Neural cell (in vitro differentiated cells): Measurements from ENCODE around the gene ARID1B. TPM values are rescaled to one million over a fixed set of nuclear protein-coding genes. Genes with fewer than 3 reads are reported as not detected.

Experiments
- H2AFZ ChIP-seq: fragments of 200-600, 300-800 bp; sonication (generic), shearing (Covaris generic); 2 replicates; pipeline ENCODE4 v1.6.0; 2014; ENCODE audit warnings: low read depth, mild to moderate bottlenecking, antibody characterized with exemption, low read length, moderate library complexity
- H3F3A ChIP-seq: fragments of 200-600 bp; shearing (Covaris generic); 2 replicates; pipeline ENCODE4 v1.6.1; 2016; ENCODE audit warnings: mild to moderate bottlenecking, moderate library complexity, mixed read lengths, antibody characterized with exemption, low read length; ENCODE audit not compliant: insufficient read depth, poor library complexity, severe bottlenecking
- H3K27ac ChIP-seq: fragments of 200-600, 300-800 bp; sonication (generic), shearing (Covaris generic); 2 replicates; pipeline ENCODE4 v1.5.1; 2014; ENCODE audit warnings: mild to moderate bottlenecking, low read length, moderate library complexity
- H3K27me3 ChIP-seq: fragments of 300-800, 200-600 bp; sonication (generic), shearing (Covaris generic); 2 replicates; pipeline ENCODE4 v1.6.0; 2014; ENCODE audit warnings: mild to moderate bottlenecking, low read depth, low read length, moderate library complexity; ENCODE audit not compliant: insufficient read depth
- H3K36me3 ChIP-seq: fragments of 300-800, 200-600 bp; sonication (generic), shearing (Covaris generic); 2 replicates; pipeline ENCODE4 v1.5.1; 2014; ENCODE audit warnings: mild to moderate bottlenecking, antibody characterized with exemption, low read length, moderate library complexity; ENCODE audit not compliant: insufficient read depth
- H3K4me2 ChIP-seq: fragments of 300-800, 200-600 bp; sonication (generic), shearing (Covaris generic); 2 replicates; pipeline ENCODE4 v1.6.0; 2014; ENCODE audit warnings: mild to moderate bottlenecking, low read length
- H3K4me3 ChIP-seq: fragments of 300-800, 200-600 bp; sonication (generic), shearing (Covaris generic); 2 replicates; pipeline ENCODE4 v1.5.1; 2014; ENCODE audit warnings: mild to moderate bottlenecking, low read length, moderate library complexity
- H3K79me2 ChIP-seq: fragments of 200-600 bp; shearing (Covaris generic); replicated peaks from 2 replicates; pipeline ENCODE4 v1.6.0; 2014; ENCODE audit warnings: mild to moderate bottlenecking, low read length, moderate library complexity; ENCODE audit not compliant: insufficient read depth
- H3K9ac ChIP-seq: fragments of 300-800, 200-600 bp; sonication (generic), shearing (Covaris generic); 2 replicates; pipeline ENCODE4 v1.6.1; 2016; ENCODE audit warnings: mild to moderate bottlenecking, low read length, mixed read lengths
- H3K9me2 ChIP-seq: fragments of 200-600 bp; shearing (Covaris generic); 2 replicates; pipeline ENCODE4 v1.6.1; 2016; ENCODE audit warnings: mild to moderate bottlenecking, low read length, mixed read lengths; ENCODE audit not compliant: insufficient read depth
- H3K9me3 ChIP-seq: fragments of 200-600, 300-800 bp; sonication (generic), shearing (Covaris generic); 2 replicates; pipeline ENCODE4 v1.6.1; 2016; ENCODE audit warnings: mild to moderate bottlenecking, mixed run types, low read length, moderate library complexity, mixed read lengths
- H4K20me1 ChIP-seq: fragments of 200-600 bp; shearing (Covaris generic); 2 replicates; pipeline ENCODE4 v1.6.1; 2016; ENCODE audit warnings: mild to moderate bottlenecking, mixed run types; ENCODE audit not compliant: insufficient read depth
- EP300 ChIP-seq: fragments of 450-650 bp; conservative IDR thresholded peaks from 2 replicates; pipeline ENCODE4 v1.6.1; 2014; ENCODE audit warnings: antibody characterized with exemption, mild to moderate bottlenecking, moderate library complexity; ENCODE audit not compliant: poor library complexity, severe bottlenecking
- EZH2 ChIP-seq: fragments of 200-600, 300-800 bp; shearing (Covaris generic), sonication (generic); IDR thresholded peaks from 2 replicates; pipeline ENCODE4 v1.6.1; 2014; ENCODE audit warnings: antibody characterized with exemption, low read length, borderline replicate concordance, mild to moderate bottlenecking; ENCODE audit not compliant: insufficient read depth, poor library complexity, severe bottlenecking
- POLR2AphosphoS5 ChIP-seq: IDR thresholded peaks from 2 replicates; pipeline ENCODE4 v1.6.1; 2012
- RAD21 ChIP-seq: fragments of 450-650 bp; conservative IDR thresholded peaks from 2 replicates; pipeline ENCODE4 v1.6.1; 2014; ENCODE audit warnings: antibody characterized with exemption, mild to moderate bottlenecking, moderate library complexity
- SMC3 ChIP-seq: fragments of 450-650 bp; conservative IDR thresholded peaks from 2 replicates; pipeline ENCODE4 v1.6.1; 2014; ENCODE audit warnings: antibody characterized with exemption, mild to moderate bottlenecking, moderate library complexity; ENCODE audit not compliant: poor library complexity
- TAF1 ChIP-seq: IDR thresholded peaks from 2 replicates; pipeline ENCODE4 v1.6.1; 2012; ENCODE audit warnings: low read depth
- polyA plus RNA-seq: library from polyadenylated mRNA; depleted of rRNA; stranded (reverse); fragments of >200 nt; gene quantifications from 2 replicates; pipeline ENCODE4 v1.2.3, GENCODE V29; 2014
- TF ChIP-seq, protein P1 (sequence below): fragments of 450-650 bp; IDR thresholded peaks from 2 replicates; pipeline ENCODE4 v1.5.1; 2014; ENCODE audit warnings: antibody characterized with exemption, mild to moderate bottlenecking, moderate library complexity; ENCODE audit not compliant: poor library complexity, severe bottlenecking
- TF ChIP-seq, protein P2 (sequence below): IDR thresholded peaks from 2 replicates; pipeline ENCODE4 v1.6.1; 2012; ENCODE audit warnings: borderline replicate concordance

Gene ARID1B
- polyA plus RNA-seq, 1 donor from 2014 or later = 35.0 TPM

GRCh38 chr6:156980515-156980914, 203.3 kb downstream of the ARID1B start:
- H3K36me3 ChIP-seq = no peaks in the 10 kb centered on the region
- no peak overlapping the region for H3K9ac ChIP-seq
- H2AFZ ChIP-seq = no peak overlapping the region
- no peaks in the 10 kb centered on the region for H3F3A ChIP-seq
- no peak overlapping the region for H3K27ac ChIP-seq
- H3K27me3 ChIP-seq = no peaks in the 10 kb centered on the region
- no peaks in the 10 kb centered on the region for H3K9me2 ChIP-seq
- no peaks in the 10 kb centered on the region for H3K9me3 ChIP-seq
- TF ChIP-seq RAD21 = no peak
- TF ChIP-seq, protein P1, sequence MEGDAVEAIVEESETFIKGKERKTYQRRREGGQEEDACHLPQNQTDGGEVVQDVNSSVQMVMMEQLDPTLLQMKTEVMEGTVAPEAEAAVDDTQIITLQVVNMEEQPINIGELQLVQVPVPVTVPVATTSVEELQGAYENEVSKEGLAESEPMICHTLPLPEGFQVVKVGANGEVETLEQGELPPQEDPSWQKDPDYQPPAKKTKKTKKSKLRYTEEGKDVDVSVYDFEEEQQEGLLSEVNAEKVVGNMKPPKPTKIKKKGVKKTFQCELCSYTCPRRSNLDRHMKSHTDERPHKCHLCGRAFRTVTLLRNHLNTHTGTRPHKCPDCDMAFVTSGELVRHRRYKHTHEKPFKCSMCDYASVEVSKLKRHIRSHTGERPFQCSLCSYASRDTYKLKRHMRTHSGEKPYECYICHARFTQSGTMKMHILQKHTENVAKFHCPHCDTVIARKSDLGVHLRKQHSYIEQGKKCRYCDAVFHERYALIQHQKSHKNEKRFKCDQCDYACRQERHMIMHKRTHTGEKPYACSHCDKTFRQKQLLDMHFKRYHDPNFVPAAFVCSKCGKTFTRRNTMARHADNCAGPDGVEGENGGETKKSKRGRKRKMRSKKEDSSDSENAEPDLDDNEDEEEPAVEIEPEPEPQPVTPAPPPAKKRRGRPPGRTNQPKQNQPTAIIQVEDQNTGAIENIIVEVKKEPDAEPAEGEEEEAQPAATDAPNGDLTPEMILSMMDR = no peak
- TF ChIP-seq POLR2AphosphoS5 = no peak
- TF ChIP-seq EZH2 = no peak
- TF ChIP-seq SMC3 = no peak
- TF ChIP-seq, protein P2, sequence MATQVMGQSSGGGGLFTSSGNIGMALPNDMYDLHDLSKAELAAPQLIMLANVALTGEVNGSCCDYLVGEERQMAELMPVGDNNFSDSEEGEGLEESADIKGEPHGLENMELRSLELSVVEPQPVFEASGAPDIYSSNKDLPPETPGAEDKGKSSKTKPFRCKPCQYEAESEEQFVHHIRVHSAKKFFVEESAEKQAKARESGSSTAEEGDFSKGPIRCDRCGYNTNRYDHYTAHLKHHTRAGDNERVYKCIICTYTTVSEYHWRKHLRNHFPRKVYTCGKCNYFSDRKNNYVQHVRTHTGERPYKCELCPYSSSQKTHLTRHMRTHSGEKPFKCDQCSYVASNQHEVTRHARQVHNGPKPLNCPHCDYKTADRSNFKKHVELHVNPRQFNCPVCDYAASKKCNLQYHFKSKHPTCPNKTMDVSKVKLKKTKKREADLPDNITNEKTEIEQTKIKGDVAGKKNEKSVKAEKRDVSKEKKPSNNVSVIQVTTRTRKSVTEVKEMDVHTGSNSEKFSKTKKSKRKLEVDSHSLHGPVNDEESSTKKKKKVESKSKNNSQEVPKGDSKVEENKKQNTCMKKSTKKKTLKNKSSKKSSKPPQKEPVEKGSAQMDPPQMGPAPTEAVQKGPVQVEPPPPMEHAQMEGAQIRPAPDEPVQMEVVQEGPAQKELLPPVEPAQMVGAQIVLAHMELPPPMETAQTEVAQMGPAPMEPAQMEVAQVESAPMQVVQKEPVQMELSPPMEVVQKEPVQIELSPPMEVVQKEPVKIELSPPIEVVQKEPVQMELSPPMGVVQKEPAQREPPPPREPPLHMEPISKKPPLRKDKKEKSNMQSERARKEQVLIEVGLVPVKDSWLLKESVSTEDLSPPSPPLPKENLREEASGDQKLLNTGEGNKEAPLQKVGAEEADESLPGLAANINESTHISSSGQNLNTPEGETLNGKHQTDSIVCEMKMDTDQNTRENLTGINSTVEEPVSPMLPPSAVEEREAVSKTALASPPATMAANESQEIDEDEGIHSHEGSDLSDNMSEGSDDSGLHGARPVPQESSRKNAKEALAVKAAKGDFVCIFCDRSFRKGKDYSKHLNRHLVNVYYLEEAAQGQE = no peak
- TF ChIP-seq TAF1 = no peak
- TF ChIP-seq EP300 = no peak
- H3K4me2 ChIP-seq = no peak overlapping the region
- H4K20me1 ChIP-seq = no peaks in the 10 kb centered on the region
- H3K79me2 ChIP-seq = peaks cover 59% of the 10 kb centered on the region
- no peak overlapping the region for H3K4me3 ChIP-seq

- H3K9ac ChIP-seq = no peak overlapping the region
- H3K9me3 ChIP-seq = no peaks in the 10 kb centered on the region
- H4K20me1 ChIP-seq = peaks cover 4% of the 10 kb centered on the region
- H3K4me2 ChIP-seq = no peak overlapping the region
- H3K27ac ChIP-seq = no peak overlapping the region
- H3K27me3 ChIP-seq = no peaks in the 10 kb centered on the region
- TF ChIP-seq, protein P2 = no peak
- no peak overlapping the region for H2AFZ ChIP-seq
- H3K79me2 ChIP-seq = peaks cover 56% of the 10 kb centered on the region
- H3K36me3 ChIP-seq = no peaks in the 10 kb centered on the region
- H3K4me3 ChIP-seq = no peak overlapping the region
- no peaks in the 10 kb centered on the region for H3K9me2 ChIP-seq
- no peaks in the 10 kb centered on the region for H3F3A ChIP-seq
These were observed 203.8 kb downstream of the ARID1B start for GRCh38 chr6:156980948-156981347.
